Endothelial cell of umbilical vein (primary cell): Measurements from ENCODE around the gene SIRPA. TPM values are rescaled to one million over a fixed set of nuclear protein-coding genes. Genes with fewer than 3 reads are reported as not detected.

Experiments
- BruUV-seq: library from RNA; stranded (reverse); fragments of 400-500 nt; replicated peaks from 2 replicates; lab custom pipeline; 2021; lab: Mats Ljungman, UMichigan
- CTCF ChIA-PET: fragments of 300-600, 350-600 bp; sonication (Branson Sonifier 250); formaldehyde crosslinking; loops from one replicate; lab custom pipeline; 2021; ENCODE audit warnings: antibody characterized with exemption, inconsistent platforms; lab: Charles Lee
- POLR2A ChIA-PET: fragments of 300-600, 350-600 bp; sonication (Branson Sonifier 250); formaldehyde crosslinking; loops from one replicate; lab custom pipeline; 2021; ENCODE audit warnings: antibody characterized with exemption, inconsistent platforms; lab: Charles Lee
- DNase-seq: peaks from one replicate; pipeline ENCODE4 v3.0.0-alpha.2; 2011; ENCODE audit warnings: low read depth, low spot score
- FAIRE-seq: peaks from 2 replicates; lab custom pipeline; 2011; peaks lifted over from hg19 to GRCh38; lab: Jason Lieb, UNC
- H2AFZ ChIP-seq: 2 replicates; pipeline ENCODE4 v1.6.0; 2012; ENCODE audit warnings: low read depth, low read length, control low read depth, inconsistent platforms
- H3K27ac ChIP-seq: 2 replicates; pipeline ENCODE4 v1.5.1; 2011; ENCODE audit warnings: low read depth, mild to moderate bottlenecking, control low read depth, low read length, moderate library complexity; ENCODE audit not compliant: insufficient read depth
- H3K27me3 ChIP-seq, 2 experiments: 2 replicates each; pipeline versions ENCODE4 v1.6.0 to v1.6.1; 2011; ENCODE audit warnings: low read length in 2 of 2, mixed read lengths in 1 of 2; ENCODE audit not compliant: control insufficient read depth in 2 of 2, insufficient read depth in 2 of 2
- H3K36me3 ChIP-seq, 2 experiments: 2 replicates in 1 of 2; 3 replicates in 1 of 2; pipeline ENCODE4 v1.5.1; 2011; ENCODE audit warnings: low read length in 2 of 2, mild to moderate bottlenecking in 1 of 2, moderate library complexity in 1 of 2; ENCODE audit not compliant: control insufficient read depth in 2 of 2, insufficient read depth in 2 of 2; ENCODE audit errors: extremely low read depth in 1 of 2
- H3K4me1 ChIP-seq: 3 replicates; pipeline ENCODE4 v1.5.1; 2011; ENCODE audit warnings: mild to moderate bottlenecking, low read length; ENCODE audit not compliant: control insufficient read depth, insufficient read depth; ENCODE audit errors: extremely low read depth
- H3K4me2 ChIP-seq: 2 replicates; pipeline ENCODE4 v1.6.1; 2011; ENCODE audit warnings: low read length, control low read depth, mixed read lengths; ENCODE audit not compliant: insufficient read depth
- H3K4me3 ChIP-seq, 3 experiments: fragments of 200-600 bp in 1 of 3; sonication (generic), shearing (Covaris generic) in 1 of 3; replicated peaks in 1 of 3; 2 replicates each; pipeline ENCODE4 v1.5.1; 2011 to 2016; ENCODE audit warnings: control low read depth in 3 of 3, low read length in 3 of 3, mild to moderate bottlenecking in 2 of 3, inconsistent platforms in 1 of 3, low read depth in 1 of 3, moderate library complexity in 1 of 3; ENCODE audit not compliant: insufficient read depth in 1 of 3
- H3K79me2 ChIP-seq: 2 replicates; pipeline ENCODE4 v1.6.0; 2012; ENCODE audit warnings: low read length, inconsistent platforms; ENCODE audit not compliant: control insufficient read depth, insufficient read depth
- H3K9ac ChIP-seq: replicated peaks from 2 replicates; pipeline ENCODE3; 2011; ENCODE audit warnings: low read length, control low read depth; ENCODE audit not compliant: insufficient read depth; ENCODE audit errors: extremely low read depth
- H3K9me1 ChIP-seq: replicated peaks from 3 replicates; pipeline ENCODE4 v1.6.0; 2011; ENCODE audit warnings: mild to moderate bottlenecking, low read length; ENCODE audit not compliant: control insufficient read depth, insufficient read depth; ENCODE audit errors: extremely low read depth
- H3K9me3 ChIP-seq: replicated peaks from 2 replicates; pipeline ENCODE4 v1.5.1; 2012; ENCODE audit warnings: low read length, inconsistent platforms; ENCODE audit not compliant: control insufficient read depth, insufficient read depth
- H4K20me1 ChIP-seq: replicated peaks from 2 replicates; pipeline ENCODE3; 2011; ENCODE audit warnings: mild to moderate bottlenecking, low read length; ENCODE audit not compliant: control insufficient read depth, insufficient read depth; ENCODE audit errors: extremely low read depth
- FOS ChIP-seq: IDR thresholded peaks from 2 replicates; pipeline ENCODE4 v1.6.1; 2011; ENCODE audit warnings: mild to moderate bottlenecking, low read length, moderate library complexity, borderline replicate concordance; ENCODE audit not compliant: insufficient read depth
- JUN ChIP-seq: IDR thresholded peaks from 2 replicates; pipeline ENCODE4 v1.6.1; 2011; ENCODE audit warnings: borderline replicate concordance, low read depth; ENCODE audit not compliant: insufficient read length, insufficient read depth
- MAX ChIP-seq: IDR thresholded peaks from 2 replicates; pipeline ENCODE4 v1.6.1; 2011; ENCODE audit not compliant: insufficient read depth, insufficient read length
- MYC ChIP-seq: IDR thresholded peaks from one replicate; pipeline ENCODE4 v1.6.1; 2011; ENCODE audit warnings: mild to moderate bottlenecking, low read depth, low read length
- POLR2AphosphoS5 ChIP-seq: IDR thresholded peaks from 2 replicates; pipeline ENCODE4 v1.6.1; 2012; ENCODE audit warnings: low read depth, mild to moderate bottlenecking, control low read depth, low read length, moderate library complexity; ENCODE audit not compliant: insufficient read depth
- dilution Hi-C: fragments of 300-500 bp; cut with MboI; formaldehyde crosslinking; loops from one replicate; pipeline ENCODE4 v1.15.0; 2019; ENCODE audit warnings: low sequenced_read_pairs; ENCODE audit not compliant: extremely low pct_ligation_motif_present
- intact Hi-C: fragments of 100-400 bp; cut with micrococcal nuclease; formaldehyde crosslinking; loops from one replicate; pipeline ENCODE4 v1.10.0; 2022
- polyA plus RNA-seq, 4 experiments: library from polyadenylated mRNA; depleted of rRNA in 3 of 4; stranded (reverse) in 3 of 4; unstranded in 1 of 4; fragments of >200 nt; gene quantifications; 2 replicates each; pipeline versions ENCODE4 v1.2.1 to v1.2.3, GENCODE V29; 2011 to 2012; ENCODE audit warnings: missing spikeins in 1 of 4
- total RNA-seq: library from RNA; stranded (reverse); gene quantifications from 2 replicates; pipeline ENCODE4 v1.2.3, GENCODE V29; 2021
- TF ChIP-seq, protein P1 (sequence below), 2 donors: IDR thresholded peaks; 1 replicate in 1 of 2; 2 replicates in 1 of 2; pipeline ENCODE4 v1.5.1; 2011; ENCODE audit warnings: low read length in 2 of 2, mild to moderate bottlenecking in 2 of 2, moderate library complexity in 2 of 2, control low read depth in 1 of 2, inconsistent platforms in 1 of 2, low read depth in 1 of 2; ENCODE audit not compliant: insufficient read depth in 1 of 2; ENCODE audit errors: extremely low read depth in 1 of 2

The SIRPA gene
- total and polyA plus RNA-seq, 2 donors (not counting 3 experiments of a cell fraction or from before 2014, with no cell fraction given), result 29.9 to 59.2 TPM

DNA sequence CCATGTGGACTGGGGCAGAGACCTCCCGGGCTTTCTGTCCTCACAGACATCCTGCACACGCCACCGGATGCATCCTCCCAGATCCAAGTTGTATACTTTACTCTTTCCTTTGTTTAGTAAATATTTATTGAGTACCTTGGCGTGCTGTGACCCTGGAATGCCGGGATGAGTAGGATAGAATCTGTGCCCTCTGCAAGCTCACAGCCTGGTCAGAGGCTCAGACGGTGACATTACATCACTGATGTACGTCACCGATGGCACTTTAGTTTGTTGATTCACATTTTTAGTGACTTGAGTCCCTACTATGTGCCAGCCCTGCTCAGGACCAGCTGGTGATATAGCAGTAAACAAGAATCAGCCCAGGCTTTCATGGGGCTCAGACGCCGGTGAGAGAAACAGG lies 32.9 kb downstream of the SIRPA start:
- Histone ChIP-seq H3K36me3 (peaks cover 0 to 4% of the 10 kb centered on the region in 2 experiments), H3K27ac (no peak overlapping the region), H3K4me3 (no peak overlapping the region), H3K9me3 (no peaks in the 10 kb centered on the region), H2AFZ (no peak overlapping the region), H3K9ac (no peak overlapping the region), H4K20me1 (no peaks in the 10 kb centered on the region), H3K9me1 (no peaks in the 10 kb centered on the region), H3K79me2 (no peaks in the 10 kb centered on the region), H3K4me1 (no peaks in the 10 kb centered on the region), H3K27me3 (no peaks in the 10 kb centered on the region), H3K4me2 (no peak overlapping the region)
- dilution Hi-C loops (no loop called here), intact Hi-C loops (no loop called here)
- POLR2A ChIA-PET, result no interaction called here
- TF ChIP-seq FOS (no peak), MAX (no peak), JUN (no peak), POLR2AphosphoS5 (no peak)
- TF ChIP-seq, protein P1, sequence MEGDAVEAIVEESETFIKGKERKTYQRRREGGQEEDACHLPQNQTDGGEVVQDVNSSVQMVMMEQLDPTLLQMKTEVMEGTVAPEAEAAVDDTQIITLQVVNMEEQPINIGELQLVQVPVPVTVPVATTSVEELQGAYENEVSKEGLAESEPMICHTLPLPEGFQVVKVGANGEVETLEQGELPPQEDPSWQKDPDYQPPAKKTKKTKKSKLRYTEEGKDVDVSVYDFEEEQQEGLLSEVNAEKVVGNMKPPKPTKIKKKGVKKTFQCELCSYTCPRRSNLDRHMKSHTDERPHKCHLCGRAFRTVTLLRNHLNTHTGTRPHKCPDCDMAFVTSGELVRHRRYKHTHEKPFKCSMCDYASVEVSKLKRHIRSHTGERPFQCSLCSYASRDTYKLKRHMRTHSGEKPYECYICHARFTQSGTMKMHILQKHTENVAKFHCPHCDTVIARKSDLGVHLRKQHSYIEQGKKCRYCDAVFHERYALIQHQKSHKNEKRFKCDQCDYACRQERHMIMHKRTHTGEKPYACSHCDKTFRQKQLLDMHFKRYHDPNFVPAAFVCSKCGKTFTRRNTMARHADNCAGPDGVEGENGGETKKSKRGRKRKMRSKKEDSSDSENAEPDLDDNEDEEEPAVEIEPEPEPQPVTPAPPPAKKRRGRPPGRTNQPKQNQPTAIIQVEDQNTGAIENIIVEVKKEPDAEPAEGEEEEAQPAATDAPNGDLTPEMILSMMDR (IDR thresholded peaks at IDR 0.05; ENCODE audit: extremely low read depth in 1 of 2, insufficient read depth in 1 of 2, low read depth in 1 of 2, low read length in 2 of 2), result no peak
- DNase-seq (no peak), FAIRE-seq (no peak)
- no TSS peak for BruUV-seq
- CTCF ChIA-PET, result no interaction called here

DNA sequence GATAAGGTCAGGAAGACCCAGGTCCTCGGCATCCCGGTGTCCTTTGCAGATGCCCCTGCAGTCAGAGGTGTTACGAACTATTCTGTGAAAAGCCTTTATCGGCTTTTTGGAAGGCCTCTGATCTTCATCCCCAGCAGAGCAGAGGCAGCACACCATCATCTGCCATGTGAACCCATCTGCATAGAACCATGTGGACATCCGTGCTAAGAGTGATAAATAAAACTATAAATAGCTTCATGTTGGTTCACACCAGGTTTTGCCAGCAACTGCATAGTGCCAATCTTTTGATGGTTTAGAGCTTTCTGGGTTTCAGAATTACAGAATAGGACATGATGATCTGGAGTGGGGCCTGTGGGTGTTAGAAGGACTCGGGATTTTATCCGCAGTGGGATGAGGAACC lies 33.6 kb downstream of the SIRPA start:
- BruUV-seq, result no TSS peak
- TF ChIP-seq FOS (no peak), MYC (no peak)
- no peak overlapping the region for H2AFZ ChIP-seq
- DNase-seq (no peak), FAIRE-seq (no peak)
- no peak overlapping the region for H3K9ac ChIP-seq
- no peaks in the 10 kb centered on the region for H3K27me3 ChIP-seq
- no peaks in the 10 kb centered on the region for H3K4me1 ChIP-seq
- CTCF ChIA-PET, result interaction anchor here (1.4 kb wide), 1 partner anchor 36 kb away, joined by 3 read pairs; no protein-coding TSS in a partner anchor
- no peaks in the 10 kb centered on the region for H4K20me1 ChIP-seq
- dilution Hi-C loops, result no loop called here
- no peaks in the 10 kb centered on the region for H3K79me2 ChIP-seq
- H3K4me2 ChIP-seq, result no peak overlapping the region
- H3K4me3 ChIP-seq, result no peak overlapping the region
- H3K9me3 ChIP-seq, result no peaks in the 10 kb centered on the region
- intact Hi-C loops, result no loop called here
- H3K9me1 ChIP-seq, result no peaks in the 10 kb centered on the region
- peaks cover 0 to 4% of the 10 kb centered on the region in 2 experiments for H3K36me3 ChIP-seq
- POLR2A ChIA-PET, result no interaction called here
- no peak overlapping the region for H3K27ac ChIP-seq
